Adrenal gland (tissue), 12 donors: ENCODE measurements around the gene CAMTA1. TPM values are rescaled to one million over a fixed set of nuclear protein-coding genes. Genes with fewer than 3 reads are reported as not detected.

ENCODE experiments used
- DNase-seq, 7 donors: peaks; one replicate each; pipeline ENCODE4 v3.0.0-alpha.2; 2019 to 2020
- H3K27ac ChIP-seq, 5 donors: fragments of 200-600 bp; sonication (generic) in 4 of 5; 1 replicate in 3 of 5; 2 replicates in 2 of 5; pipeline versions ENCODE4 v1.5.1 to v1.8.0; 2016 to 2020; ENCODE audit warnings: mild to moderate bottlenecking in 1 of 5
- H3K27me3 ChIP-seq: fragments of 200-600 bp; 2 replicates; pipeline ENCODE4 v1.8.0; 2021
- H3K36me3 ChIP-seq, 2 donors: fragments of 200-600 bp; replicated peaks in 1 of 2; 1 replicate in 1 of 2; 2 replicates in 1 of 2; pipeline versions ENCODE4 v1.5.1 to v1.8.0; 2018 to 2022
- H3K4me1 ChIP-seq, 2 donors: fragments of 200-600 bp; replicated peaks in 1 of 2; 1 replicate in 1 of 2; 2 replicates in 1 of 2; pipeline versions ENCODE4 v1.5.1 to v1.8.0; 2018 to 2021
- H3K4me3 ChIP-seq, 4 donors: fragments of 200-600 bp; sonication (generic) in 3 of 4; one replicate each; pipeline ENCODE4 v1.5.1; 2016 to 2018
- H3K9me3 ChIP-seq, 3 donors: fragments of 200-600 bp; sonication (generic) in 1 of 3; replicated peaks in 1 of 3; 1 replicate in 2 of 3; 2 replicates in 1 of 3; pipeline versions ENCODE4 v1.5.1 to v1.8.0; 2016 to 2021
- POLR2A ChIP-seq, 2 donors: fragments of 450-650 bp; IDR thresholded peaks; one replicate each; pipeline ENCODE4 v1.6.1; 2017; ENCODE audit warnings: antibody characterized with exemption in 2 of 2, mild to moderate bottlenecking in 2 of 2, moderate library complexity in 1 of 2
- WGBS, 4 donors: extraction: QIAGEN DNeasy Blood & Tissue Kit in 2 of 4; methylation state at CpG; one replicate each; pipeline versions ENCODE4 v1.1.5 to v1.1.7; 2013 to 2017; 5-methylcytosine and 5-hydroxymethylcytosine counted together
- intact Hi-C, 2 donors: fragments of 100-400 bp; cut with DNase I; formaldehyde crosslinking; loops; one replicate each; pipeline versions ENCODE4 v1.14.1 to v1.15.0; 2022 to 2023
- polyA plus RNA-seq, 3 donors: library from polyadenylated mRNA; stranded (reverse); fragments of 200-250 nt in 2 of 3; fragments of 350-450 nt in 1 of 3; fragmentation: Illumina TruSeq in 1 of 3; extraction: RNeasy Lipid Tissue Mini Kit (QIAGEN cat#74804) in 1 of 3; gene quantifications; one replicate each; pipeline ENCODE4 v1.2.3, GENCODE V29; 2013 to 2014
- total RNA-seq, 9 donors: library from RNA; depleted of rRNA in 4 of 9; stranded (reverse); fragments of >200 nt in 4 of 9; fragments of 120-200 nt in 1 of 9; fragmentation: NEBNext Ultra II Directional in 1 of 9; extraction: Animal tissue kit (Norgen Biotek cat#: 25700) in 1 of 9; gene quantifications; one replicate each; pipeline versions ENCODE4 v1.1.0 to v1.2.4, GENCODE V29; 2013 to 2023
- TF ChIP-seq, protein P1 (sequence below), 6 experiments: fragments of 450-650 bp in 4 of 6; fragments of 200-600 bp in 2 of 6; sonication (generic) in 1 of 6; IDR thresholded peaks; 1 replicate in 5 of 6; 2 replicates in 1 of 6; pipeline versions ENCODE4 v1.5.1 to v1.8.0; 2016 to 2021; ENCODE audit warnings: antibody characterized with exemption in 6 of 6, mild to moderate bottlenecking in 2 of 6, moderate library complexity in 1 of 6
- donor health status: healthy with polysubstance abuse.
- donor health status: Bipolar disorder and iron deficiency.
- donor health status: DM: yes; HTN: yes; CAD: no.
- donor health status: DM: no; HTN: no; CAD: no.
- donor health status: DM: no; HTN: no; CAD: no.
- donor health status: DM: yes; HTN: yes; CAD: no.

CAMTA1 gene
- total and polyA plus RNA-seq, 12 donors: 62.9 to 141 (median 96.9) TPM

- peak overlapping the region in 2 of 5 donors; percentile 83 to 84 for H3K27ac ChIP-seq
- H3K27me3 ChIP-seq: no peaks in the 10 kb centered on the region
- intact Hi-C loops: no loop called here
- peaks cover 0 to 11% of the 10 kb centered on the region in 2 donors for H3K4me1 ChIP-seq
- no peak for TF ChIP-seq POLR2A (IDR thresholded peaks at IDR 0.05)
- TF ChIP-seq, protein P1, sequence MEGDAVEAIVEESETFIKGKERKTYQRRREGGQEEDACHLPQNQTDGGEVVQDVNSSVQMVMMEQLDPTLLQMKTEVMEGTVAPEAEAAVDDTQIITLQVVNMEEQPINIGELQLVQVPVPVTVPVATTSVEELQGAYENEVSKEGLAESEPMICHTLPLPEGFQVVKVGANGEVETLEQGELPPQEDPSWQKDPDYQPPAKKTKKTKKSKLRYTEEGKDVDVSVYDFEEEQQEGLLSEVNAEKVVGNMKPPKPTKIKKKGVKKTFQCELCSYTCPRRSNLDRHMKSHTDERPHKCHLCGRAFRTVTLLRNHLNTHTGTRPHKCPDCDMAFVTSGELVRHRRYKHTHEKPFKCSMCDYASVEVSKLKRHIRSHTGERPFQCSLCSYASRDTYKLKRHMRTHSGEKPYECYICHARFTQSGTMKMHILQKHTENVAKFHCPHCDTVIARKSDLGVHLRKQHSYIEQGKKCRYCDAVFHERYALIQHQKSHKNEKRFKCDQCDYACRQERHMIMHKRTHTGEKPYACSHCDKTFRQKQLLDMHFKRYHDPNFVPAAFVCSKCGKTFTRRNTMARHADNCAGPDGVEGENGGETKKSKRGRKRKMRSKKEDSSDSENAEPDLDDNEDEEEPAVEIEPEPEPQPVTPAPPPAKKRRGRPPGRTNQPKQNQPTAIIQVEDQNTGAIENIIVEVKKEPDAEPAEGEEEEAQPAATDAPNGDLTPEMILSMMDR (IDR thresholded peaks at IDR 0.05): no peak
- DNase-seq: peak in 3 of 7 donors; percentile 38 to 45 (median 40)
- H3K36me3 ChIP-seq: no peaks in the 10 kb centered on the region
- H3K4me3 ChIP-seq: no peak overlapping the region
- no peaks in the 10 kb centered on the region for H3K9me3 ChIP-seq
- 66 to 84% (median 74%) methylated on average over 14 to 17 of the region's 17 CpGs for WGBS, 4 donors
Measured at GRCh38 chr1:7476861-7477547, 691.8 kb downstream of the CAMTA1 start.

DNA sequence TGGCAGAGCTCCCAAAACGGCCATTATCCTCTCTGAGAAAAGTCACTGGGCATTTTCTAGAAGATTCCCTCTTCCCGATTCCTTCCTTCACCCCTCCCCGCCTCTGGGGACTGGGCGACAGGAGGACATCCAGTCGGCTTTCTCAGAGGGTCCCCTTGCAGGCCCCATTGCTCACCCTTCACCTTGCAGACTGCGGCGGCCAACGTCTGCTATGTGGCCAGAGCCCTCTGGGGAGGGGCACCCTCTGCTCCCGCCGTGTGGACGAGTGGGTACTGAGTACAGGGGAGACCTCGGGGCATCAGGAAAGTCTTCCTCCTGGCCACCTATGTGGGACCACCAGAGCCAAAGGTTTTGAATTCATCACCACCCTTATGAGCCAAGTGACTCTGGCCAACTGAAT is 692.3 kb downstream of the CAMTA1 start:
- H3K36me3 ChIP-seq: no peaks in the 10 kb centered on the region
- no peaks in the 10 kb centered on the region for H3K9me3 ChIP-seq
- TF ChIP-seq, protein P1 (IDR thresholded peaks at IDR 0.05): no peak
- peak overlapping the region in 3 of 5 donors; percentile 10 to 84 (median 83) for H3K27ac ChIP-seq
- WGBS, 4 donors: 83 to 86% (median 85%) methylated on average over 11 to 12 of the region's 12 CpGs
- H3K27me3 ChIP-seq: no peaks in the 10 kb centered on the region
- intact Hi-C loops: no loop called here
- peaks cover 0 to 10% of the 10 kb centered on the region in 2 donors for H3K4me1 ChIP-seq
- no peak overlapping the region for H3K4me3 ChIP-seq
- DNase-seq: no peak

DNA sequence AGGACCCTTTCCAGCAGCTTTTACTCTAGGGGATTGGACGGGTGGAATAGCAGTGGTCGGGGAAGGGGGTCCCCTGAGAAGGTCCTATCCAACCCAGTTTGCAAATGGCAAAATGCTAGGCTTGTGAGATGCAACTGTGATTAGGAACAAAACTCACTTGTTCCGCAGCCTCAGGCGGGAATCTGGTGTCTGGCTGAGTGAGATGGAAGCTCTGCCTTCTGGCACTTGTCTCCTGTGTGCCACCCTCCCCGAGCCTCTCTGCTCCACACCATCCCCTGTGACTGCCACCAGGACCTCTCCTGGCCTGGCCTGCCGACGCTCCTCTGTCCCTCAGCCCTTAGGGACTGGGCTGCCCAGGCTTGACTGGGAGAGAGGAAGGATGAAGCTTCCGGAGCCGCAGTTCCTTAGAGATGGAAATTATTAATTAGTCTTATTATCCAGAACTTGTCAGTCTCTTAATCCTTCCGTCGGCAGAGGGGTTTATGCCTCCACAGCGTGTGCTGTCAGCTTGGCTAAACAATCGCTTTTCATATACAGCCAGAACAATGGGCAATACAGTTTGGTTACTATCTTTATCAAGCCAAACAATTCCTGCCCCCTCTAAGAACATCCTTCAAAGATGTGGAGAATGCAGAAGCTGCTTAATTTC is 693.0 kb downstream of the CAMTA1 start:
- intact Hi-C loops: no loop called here

More for the DNA sequence above, 693.0 kb downstream of the CAMTA1 start:
- Histone ChIP-seq H3K4me1 (peaks cover 0 to 10% of the 10 kb centered on the region in 2 donors), H3K27ac (peak overlapping the region in 4 of 5 donors; percentile 8 to 84 (median 46)), H3K36me3 (no peaks in the 10 kb centered on the region), H3K27me3 (no peaks in the 10 kb centered on the region), H3K9me3 (no peaks in the 10 kb centered on the region), H3K4me3 (no peak overlapping the region)
- TF ChIP-seq, protein P1 (IDR thresholded peaks at IDR 0.05): no peak
- TF ChIP-seq POLR2A (IDR thresholded peaks at IDR 0.05): no peak
- 59 to 70% (median 67%) methylated on average over 9 to 13 of the region's 13 CpGs for WGBS, 4 donors
- peak in 1 of 7 donors; percentile 72 for DNase-seq
